HUES6 (cell line): ENCODE data around the gene PLXND1.
A peak's percentile ranks its signal among the peaks of the same experiment; 100 is the strongest.

Experiments used
- H3K27ac ChIP-seq: 2 replicates; pipeline ENCODE4 v1.7.0; 2013; ENCODE audit warnings: low read depth, mild to moderate bottlenecking, low read length, inconsistent platforms
- H3K27me3 ChIP-seq: 2 replicates; pipeline ENCODE4 v1.6.1; 2013; ENCODE audit warnings: low read length; ENCODE audit not compliant: control insufficient read depth, insufficient read depth
- H3K36me3 ChIP-seq: 2 replicates; pipeline ENCODE4 v1.6.1; 2013; ENCODE audit warnings: low read length; ENCODE audit not compliant: control insufficient read depth, insufficient read depth
- H3K4me1 ChIP-seq: 2 replicates; pipeline ENCODE4 v1.6.1; 2013; ENCODE audit warnings: low read length; ENCODE audit not compliant: control insufficient read depth, insufficient read depth
- H3K4me3 ChIP-seq: 2 replicates; pipeline ENCODE4 v1.5.1; 2013; ENCODE audit warnings: low read depth, low read length
- H3K9ac ChIP-seq: one replicate; pipeline ENCODE4 v1.6.1; 2013; ENCODE audit warnings: mild to moderate bottlenecking, low read length
- H3K9me3 ChIP-seq: 2 replicates; pipeline ENCODE4 v1.6.1; 2013; ENCODE audit warnings: low read depth, low read length; ENCODE audit not compliant: control insufficient read depth, insufficient read depth

Gene PLXND1

DNA sequence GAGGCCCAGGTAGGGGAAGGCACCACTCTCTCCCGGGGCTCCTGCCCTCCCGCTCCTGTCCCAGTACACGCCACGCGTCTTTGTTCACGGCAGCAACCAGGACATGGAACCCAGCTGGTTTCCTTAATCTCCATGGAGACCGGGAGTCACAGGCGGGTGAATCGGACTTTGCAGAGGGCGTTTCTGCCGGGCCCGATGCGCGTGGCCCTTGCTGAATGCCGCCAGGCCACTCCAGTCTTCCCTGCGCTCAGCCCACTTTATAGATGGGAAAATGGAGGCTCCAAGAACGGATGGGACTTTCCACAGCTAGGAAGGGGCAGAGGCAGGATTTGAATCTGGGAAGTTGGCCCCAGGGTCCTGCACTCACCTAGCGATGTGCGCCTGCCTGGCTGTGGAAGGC, 7.4 kb downstream of the PLXND1 start:
- peak overlapping the region; percentile 18; the same call in 1 of the 2 replicates for H3K27ac ChIP-seq
- 0 out of 2 replicates have a peak, but pooled peaks cover 3% of the 10 kb centered on the region for H3K36me3 ChIP-seq
- H3K9ac ChIP-seq, result peak overlapping the region; percentile 22
- H3K4me3 ChIP-seq, result no peak overlapping the region
- no peaks in the 10 kb centered on the region for H3K9me3 ChIP-seq
- H3K4me1 ChIP-seq, result peaks cover 85% of the 10 kb centered on the region
- H3K27me3 ChIP-seq, result no peaks in the 10 kb centered on the region

DNA sequence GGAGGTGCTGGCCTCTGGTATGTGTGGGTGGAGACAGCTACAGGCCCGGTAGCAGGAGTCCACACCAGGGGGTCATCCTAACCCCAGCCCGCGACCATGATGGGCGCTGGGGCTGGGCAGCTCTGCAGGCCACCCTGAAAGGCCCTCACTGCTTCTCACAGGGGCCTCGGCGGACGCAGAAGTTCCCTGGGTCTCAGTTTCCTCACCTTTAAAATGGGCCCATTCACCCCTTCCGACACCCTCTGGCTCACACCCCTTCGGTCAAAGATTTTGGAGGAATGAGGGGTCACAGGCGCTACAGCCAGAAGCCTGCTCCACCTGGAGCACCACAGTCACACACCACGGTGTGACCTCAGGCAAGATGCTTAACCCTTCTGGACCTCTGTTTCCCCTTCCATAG, 8.0 kb downstream of the PLXND1 start:
- Histone ChIP-seq H3K9ac (no peak overlapping the region), H3K4me3 (no peak overlapping the region), H3K9me3 (no peaks in the 10 kb centered on the region), H3K36me3 (0 out of 2 replicates have a peak, but pooled peaks cover 3% of the 10 kb centered on the region), H3K27ac (peak overlapping the region; percentile 18; the same call in 1 of the 2 replicates), H3K4me1 (peaks cover 85% of the 10 kb centered on the region), H3K27me3 (no peaks in the 10 kb centered on the region)

DNA sequence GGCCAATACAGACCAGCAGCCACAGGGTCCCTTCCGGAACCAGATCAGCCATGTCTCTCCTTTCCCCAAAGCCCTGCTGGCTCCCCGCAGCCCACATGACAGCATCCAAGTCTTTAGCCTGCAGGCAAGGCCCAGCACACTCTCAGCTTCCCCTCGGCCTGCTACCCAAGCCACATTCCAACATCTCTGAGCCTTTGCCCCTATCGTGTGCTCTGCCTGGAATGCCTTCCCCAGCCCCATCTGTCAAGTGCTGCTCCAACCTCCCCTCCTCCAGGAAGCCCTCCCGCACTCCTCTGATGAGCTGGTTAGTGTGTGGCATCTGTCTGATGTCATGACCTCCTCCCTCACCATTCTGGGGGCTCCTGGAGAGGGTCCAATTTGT, 8.5 kb downstream of the PLXND1 start:
- Histone ChIP-seq H3K27me3 (no peaks in the 10 kb centered on the region), H3K4me3 (no peak overlapping the region), H3K9me3 (no peaks in the 10 kb centered on the region), H3K4me1 (peaks cover 86% of the 10 kb centered on the region), H3K27ac (peak overlapping the region; percentile 52; the same call in 1 of the 2 replicates), H3K36me3 (0 out of 2 replicates have a peak, but pooled peaks cover 3% of the 10 kb centered on the region), H3K9ac (peak overlapping the region; percentile 21)

DNA sequence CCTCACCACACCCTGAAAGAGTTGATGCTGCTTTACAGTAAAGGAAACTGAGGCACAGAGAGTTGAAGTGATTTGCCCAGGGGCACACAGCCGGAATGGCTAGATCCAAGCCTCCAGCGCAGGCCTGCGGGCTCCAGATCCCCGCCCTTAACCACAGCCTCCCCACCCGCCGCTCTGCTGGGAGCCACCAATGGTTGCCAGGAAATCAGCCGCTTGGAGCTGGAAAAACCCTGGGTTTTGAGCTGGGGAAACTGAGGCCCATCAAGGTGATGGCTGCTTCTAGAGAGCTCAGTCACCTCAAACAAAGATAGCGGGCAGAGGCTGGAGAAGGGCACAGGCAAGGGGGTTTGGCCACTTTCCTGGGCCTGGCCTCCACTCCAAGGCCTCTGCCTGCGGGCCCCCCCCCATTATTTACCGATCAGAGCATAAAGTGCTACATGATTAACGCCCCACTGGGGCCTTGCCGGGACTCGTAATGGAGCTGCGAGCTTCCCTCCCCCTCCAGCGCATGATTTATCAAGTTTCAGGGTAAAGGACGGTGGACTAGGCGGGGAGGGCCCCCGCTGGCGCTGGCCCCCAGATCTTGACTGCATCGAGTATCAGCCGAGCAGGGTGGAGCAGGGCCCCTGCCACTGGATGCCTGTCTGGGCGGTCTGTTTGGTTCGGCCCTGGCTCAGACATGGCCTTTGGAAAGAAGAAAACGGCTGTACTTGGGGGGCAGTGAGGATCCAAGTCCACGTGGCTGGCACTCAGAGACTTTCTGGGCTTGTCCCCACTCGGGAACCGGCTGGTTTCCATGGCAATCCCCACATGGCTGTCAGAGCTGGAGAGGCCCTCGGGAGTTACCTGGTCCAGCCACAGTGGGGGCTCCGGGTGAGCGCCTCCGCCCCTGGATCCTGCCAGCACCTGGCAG, 9.1 kb downstream of the PLXND1 start:
- Histone ChIP-seq H3K9me3 (no peaks in the 10 kb centered on the region), H3K27me3 (no peaks in the 10 kb centered on the region), H3K36me3 (0 out of 2 replicates have a peak, but pooled peaks cover 3% of the 10 kb centered on the region), H3K27ac (peak overlapping the region; percentile 52; the same call in 1 of the 2 replicates), H3K9ac (peak overlapping the region; percentile 21), H3K4me1 (peaks cover 83% of the 10 kb centered on the region), H3K4me3 (no peak overlapping the region)

DNA sequence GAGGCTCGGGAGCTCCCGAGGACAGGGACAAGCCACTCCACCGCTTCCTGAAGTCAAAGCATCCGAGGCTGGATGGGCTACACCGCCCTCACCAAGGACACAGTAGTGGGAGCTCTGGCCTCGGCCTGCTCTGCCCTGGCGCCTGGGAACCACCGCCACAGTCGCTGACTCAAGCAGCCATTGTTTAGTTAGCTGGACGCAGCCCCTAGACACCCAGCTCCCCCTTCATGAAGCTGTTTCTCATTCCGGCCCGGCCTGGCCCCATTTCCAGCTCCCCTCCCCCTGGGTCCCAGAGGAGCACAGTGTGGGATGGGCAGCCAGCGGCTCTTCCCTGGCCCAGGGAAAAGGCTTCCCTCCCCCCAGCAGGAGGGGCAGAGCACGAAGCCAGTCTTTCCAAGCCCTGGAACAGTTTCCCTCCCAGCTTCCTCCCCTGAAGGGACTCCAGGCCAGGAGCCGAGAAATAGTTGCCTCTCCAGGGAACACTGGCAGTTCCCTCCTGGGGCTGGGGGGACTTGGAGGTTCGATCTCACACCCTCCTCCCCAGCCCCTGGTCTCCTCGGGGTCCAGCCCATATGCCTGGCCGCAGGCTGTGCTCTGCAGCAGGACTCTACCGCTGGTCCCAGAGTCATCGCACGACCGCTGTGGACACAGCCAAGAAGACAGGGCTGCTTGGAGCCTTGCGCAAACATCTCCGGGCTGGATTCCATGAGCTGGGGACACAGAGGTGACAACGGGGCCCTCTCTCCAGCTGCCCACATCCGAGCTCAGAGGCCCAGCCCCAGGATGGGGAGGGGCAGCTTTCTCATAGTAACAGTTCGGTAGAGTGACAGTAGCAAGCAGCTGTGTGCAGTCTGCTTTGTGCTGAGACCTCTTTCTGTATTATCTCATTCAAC, 10.0 kb downstream of the PLXND1 start:
- Histone ChIP-seq H3K27ac (peak overlapping the region; percentile 51; the same call in 1 of the 2 replicates), H3K4me1 (peaks cover 87% of the 10 kb centered on the region), H3K9ac (peak overlapping the region; percentile 49), H3K27me3 (no peaks in the 10 kb centered on the region), H3K4me3 (no peak overlapping the region), H3K9me3 (no peaks in the 10 kb centered on the region), H3K36me3 (peaks cover 3% of the 10 kb centered on the region; the same call in 1 of the 2 replicates)

DNA sequence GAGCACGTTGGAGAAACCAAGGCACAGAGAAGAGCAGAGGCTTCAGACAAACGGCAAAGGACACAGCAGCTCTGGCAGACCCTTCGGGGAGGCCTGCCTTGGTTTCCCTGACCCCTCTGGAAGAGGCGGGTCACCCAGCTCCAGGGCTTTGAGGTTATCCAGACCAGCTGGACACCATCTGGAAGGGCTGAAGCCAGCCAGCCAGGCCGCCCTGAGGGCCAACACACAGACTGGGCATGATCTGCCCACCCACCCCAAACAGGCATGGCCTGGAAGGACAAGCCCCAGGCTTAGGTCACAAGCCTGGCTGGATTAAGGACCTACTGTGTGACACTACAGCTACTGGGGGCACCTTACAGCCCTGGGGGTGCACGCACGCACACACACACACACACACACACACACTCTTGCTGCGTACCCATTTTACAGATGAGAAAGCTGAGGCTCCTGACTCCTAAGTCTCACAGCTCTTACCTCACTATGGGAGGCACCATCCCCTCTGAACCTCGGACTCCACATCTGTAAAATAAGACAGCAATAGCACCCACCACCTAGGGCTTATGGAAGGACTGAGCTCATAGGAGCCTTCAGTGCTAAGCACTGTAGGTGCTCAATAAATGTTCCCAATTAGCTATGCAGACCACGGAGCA, 10.8 kb downstream of the PLXND1 start:
- H3K9me3 ChIP-seq, result no peaks in the 10 kb centered on the region
- H3K4me1 ChIP-seq, result peaks cover 89% of the 10 kb centered on the region
- peaks cover 3% of the 10 kb centered on the region; the same call in 1 of the 2 replicates for H3K36me3 ChIP-seq
- H3K9ac ChIP-seq, result no peak overlapping the region
- no peaks in the 10 kb centered on the region for H3K27me3 ChIP-seq
- no peak overlapping the region for H3K4me3 ChIP-seq
- peak overlapping the region; percentile 51; the same call in 1 of the 2 replicates for H3K27ac ChIP-seq

DNA sequence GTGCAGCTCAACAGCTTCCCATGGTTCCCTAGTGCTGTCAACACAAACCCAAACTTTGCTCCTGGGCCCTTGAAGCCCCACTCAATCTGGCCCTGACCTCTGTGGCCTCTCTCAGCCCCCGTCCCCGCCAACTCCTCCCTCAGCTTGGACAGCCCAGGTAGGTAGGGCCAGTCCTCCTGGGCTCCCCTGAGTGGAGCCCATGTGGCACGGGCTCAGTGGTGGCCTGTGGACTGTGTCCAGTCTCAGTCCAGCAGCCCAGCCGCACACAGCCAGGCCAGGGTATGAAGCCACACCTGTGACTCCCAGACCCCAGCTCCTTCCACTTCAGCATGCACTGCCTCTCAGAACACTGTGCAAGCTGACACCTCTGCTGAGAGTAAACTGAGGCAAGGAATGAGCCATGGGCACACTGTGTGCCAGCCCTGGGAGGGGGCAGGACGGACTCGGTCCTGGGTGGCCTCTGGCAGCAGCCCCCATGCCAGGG, 11.5 kb downstream of the PLXND1 start:
- peaks cover 3% of the 10 kb centered on the region; the same call in 1 of the 2 replicates for H3K36me3 ChIP-seq
- H3K27me3 ChIP-seq, result no peaks in the 10 kb centered on the region
- H3K27ac ChIP-seq, result no peak overlapping the region
- no peaks in the 10 kb centered on the region for H3K9me3 ChIP-seq
- no peak overlapping the region for H3K9ac ChIP-seq
- H3K4me3 ChIP-seq, result no peak overlapping the region
- H3K4me1 ChIP-seq, result peaks cover 89% of the 10 kb centered on the region

DNA sequence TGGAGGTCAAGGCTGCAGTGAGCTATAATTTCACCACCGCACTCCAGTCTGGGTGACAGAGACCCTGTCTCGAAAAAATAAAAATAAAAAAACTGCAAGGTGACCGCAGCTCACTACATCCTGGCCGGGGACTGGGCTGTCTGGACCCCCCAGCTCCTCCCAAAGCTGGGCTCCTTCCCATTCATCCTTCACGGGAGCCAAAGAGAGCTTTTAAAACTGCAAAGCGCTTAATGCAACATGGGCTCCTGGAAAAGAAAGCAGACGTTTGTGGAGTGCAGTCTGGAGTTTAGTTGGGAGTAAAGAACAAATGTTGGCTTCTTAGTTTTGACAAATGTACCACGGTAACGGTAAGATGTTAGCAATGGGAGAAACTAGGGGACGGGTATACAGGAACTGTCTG, 12.1 kb downstream of the PLXND1 start:
- Histone ChIP-seq H3K36me3 (peaks cover 3% of the 10 kb centered on the region; the same call in 1 of the 2 replicates), H3K4me1 (peaks cover 85% of the 10 kb centered on the region), H3K4me3 (peak overlapping the region; percentile 19; the same call in 1 of the 2 replicates), H3K27ac (peak overlapping the region; percentile 31; the same call in 1 of the 2 replicates), H3K9ac (peak overlapping the region; percentile 39), H3K27me3 (no peaks in the 10 kb centered on the region), H3K9me3 (no peaks in the 10 kb centered on the region)

DNA sequence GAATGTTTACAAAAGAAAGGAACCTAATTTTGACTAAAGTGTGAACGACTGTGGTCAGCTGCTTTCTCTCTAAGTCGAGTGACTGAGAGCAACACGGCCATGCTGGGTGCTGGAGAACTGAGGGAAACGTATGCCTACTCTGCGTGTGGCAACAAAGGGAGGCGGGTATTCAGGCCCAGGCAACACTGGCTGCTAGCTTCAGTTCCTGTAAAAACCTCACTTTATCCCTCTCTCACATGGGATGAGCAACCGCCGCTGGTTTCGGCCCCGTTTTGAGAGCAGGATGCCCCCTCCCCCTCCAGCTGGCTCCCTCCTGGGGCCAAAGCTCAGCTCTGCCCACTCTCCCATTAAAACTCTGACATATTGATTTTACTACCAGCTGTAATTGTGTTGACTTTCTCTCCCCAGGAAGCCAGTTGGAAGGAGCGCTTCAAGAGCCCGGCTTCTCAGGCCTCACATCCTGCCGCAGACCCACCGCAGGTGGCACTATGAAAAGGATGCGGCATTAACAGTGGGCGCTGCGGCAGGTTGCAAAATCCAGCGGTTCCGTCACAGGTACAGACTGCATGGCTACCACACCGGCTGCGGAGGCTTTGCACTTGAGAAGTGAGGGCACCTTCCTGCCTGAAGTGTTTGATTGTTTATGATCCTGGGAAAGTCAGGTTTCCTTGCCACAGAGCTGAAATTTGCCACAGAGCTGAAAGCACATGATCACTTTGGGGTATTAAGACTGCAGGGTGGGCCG, 12.7 kb downstream of the PLXND1 start:
- peaks cover 78% of the 10 kb centered on the region for H3K4me1 ChIP-seq
- peak overlapping the region; percentile 19; the same call in 1 of the 2 replicates for H3K4me3 ChIP-seq
- no peaks in the 10 kb centered on the region for H3K27me3 ChIP-seq
- H3K36me3 ChIP-seq, result peaks cover 3% of the 10 kb centered on the region; the same call in 1 of the 2 replicates
- peak overlapping the region; percentile 44; the same call in 1 of the 2 replicates for H3K27ac ChIP-seq
- H3K9ac ChIP-seq, result peak overlapping the region; percentile 52
- H3K9me3 ChIP-seq, result no peaks in the 10 kb centered on the region
